Measurements from ENCODE around the gene PRSS27.

DNA sequence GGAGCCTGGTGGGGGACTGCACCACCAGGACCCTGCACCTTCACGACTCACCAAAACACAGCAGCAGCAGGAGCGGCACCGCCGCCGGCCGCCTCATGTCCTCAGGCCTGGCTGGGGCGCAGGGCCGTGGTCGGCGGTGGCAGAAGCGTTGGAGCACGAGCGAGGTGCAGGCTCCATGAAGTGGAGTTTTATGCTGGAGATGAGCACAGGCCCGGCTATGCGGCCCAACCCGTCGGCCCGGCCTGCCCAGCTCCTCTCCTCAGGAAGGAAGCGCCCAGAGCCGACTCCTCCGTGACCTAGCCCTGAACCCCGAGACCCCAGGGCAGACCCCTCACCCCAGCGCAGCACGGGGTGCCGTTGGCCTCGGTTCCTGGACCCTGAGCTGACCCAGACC is at the start of gene PRSS27:
- no peak for TF ChIP-seq POLR2A (IDR thresholded peaks at IDR 0.05; ENCODE audit: low read depth)
- TF ChIP-seq POLR2AphosphoS5 (IDR thresholded peaks at IDR 0.05) = no peak
- TF ChIP-seq, protein P1, sequence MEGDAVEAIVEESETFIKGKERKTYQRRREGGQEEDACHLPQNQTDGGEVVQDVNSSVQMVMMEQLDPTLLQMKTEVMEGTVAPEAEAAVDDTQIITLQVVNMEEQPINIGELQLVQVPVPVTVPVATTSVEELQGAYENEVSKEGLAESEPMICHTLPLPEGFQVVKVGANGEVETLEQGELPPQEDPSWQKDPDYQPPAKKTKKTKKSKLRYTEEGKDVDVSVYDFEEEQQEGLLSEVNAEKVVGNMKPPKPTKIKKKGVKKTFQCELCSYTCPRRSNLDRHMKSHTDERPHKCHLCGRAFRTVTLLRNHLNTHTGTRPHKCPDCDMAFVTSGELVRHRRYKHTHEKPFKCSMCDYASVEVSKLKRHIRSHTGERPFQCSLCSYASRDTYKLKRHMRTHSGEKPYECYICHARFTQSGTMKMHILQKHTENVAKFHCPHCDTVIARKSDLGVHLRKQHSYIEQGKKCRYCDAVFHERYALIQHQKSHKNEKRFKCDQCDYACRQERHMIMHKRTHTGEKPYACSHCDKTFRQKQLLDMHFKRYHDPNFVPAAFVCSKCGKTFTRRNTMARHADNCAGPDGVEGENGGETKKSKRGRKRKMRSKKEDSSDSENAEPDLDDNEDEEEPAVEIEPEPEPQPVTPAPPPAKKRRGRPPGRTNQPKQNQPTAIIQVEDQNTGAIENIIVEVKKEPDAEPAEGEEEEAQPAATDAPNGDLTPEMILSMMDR (IDR thresholded peaks at IDR 0.05) = no peak

Measured in esophagus muscularis mucosa (tissue), 3 donors.